ENCODE results near the gene LGALS8. TPM values are rescaled to one million over a fixed set of nuclear protein-coding genes. Genes with fewer than 3 reads are reported as not detected.
A peak's percentile ranks its signal among the peaks of the same experiment; 100 is the strongest.

LGALS8 gene
- total RNA-seq, 1 experiment from 2014 or later = 221 TPM

GRCh38 chr1:236530286-236530685 is 6.5 kb downstream of the LGALS8 start:
- POLR2A ChIA-PET = no interaction called here
- peak overlapping the region; percentile 94 for H3K27ac ChIP-seq (ENCODE audit: low read length)
- no TSS peak for BruUV-seq (replicated peaks)
- H3K36me3 ChIP-seq (ENCODE audit: control insufficient read depth, insufficient read depth, low read length) = peaks cover 24% of the 10 kb centered on the region
- intact Hi-C loops (cut with micrococcal nuclease; ENCODE audit: unreplicated experiment) = loop anchor here (5.0 kb wide), 1 partner anchor 428 kb away; no protein-coding TSS in a partner anchor
- CTCF ChIA-PET = no interaction called here
- ATAC-seq (no peak), DNase-seq (ENCODE audit: low read depth, low spot score) (no peak)
- H3K4me1 ChIP-seq (ENCODE audit: control insufficient read depth, insufficient read depth, low read length) = peaks cover 64% of the 10 kb centered on the region
- no peaks in the 10 kb centered on the region for H3K27me3 ChIP-seq (ENCODE audit: control insufficient read depth, insufficient read depth, low read length)
- in situ Hi-C loops (cut with HindIII; ENCODE audit: low pct_unique_long_range_greater_than_20kb, low sequenced_read_pairs) = no loop called here
- no peaks in the 10 kb centered on the region for H3K9me3 ChIP-seq (ENCODE audit: control insufficient read depth, insufficient read depth, low read depth, low read length)
- H3K4me3 ChIP-seq (ENCODE audit: low read depth in 2 of 2, low read length in 2 of 2) = no peak overlapping the region
- TF ChIP-seq SIN3A (IDR thresholded peaks at IDR 0.05; ENCODE audit: borderline replicate concordance, insufficient read depth, low read depth, low read length) (no peak), CTCF (IDR thresholded peaks at IDR 0.05) (no peak), POLR2AphosphoS5 (IDR thresholded peaks at IDR 0.05; ENCODE audit: low read depth, low read length) (no peak), REST (IDR thresholded peaks at IDR 0.05; ENCODE audit: insufficient read depth in 1 of 2, low read depth in 2 of 2, low read length in 1 of 2) (no peak)

DNA sequence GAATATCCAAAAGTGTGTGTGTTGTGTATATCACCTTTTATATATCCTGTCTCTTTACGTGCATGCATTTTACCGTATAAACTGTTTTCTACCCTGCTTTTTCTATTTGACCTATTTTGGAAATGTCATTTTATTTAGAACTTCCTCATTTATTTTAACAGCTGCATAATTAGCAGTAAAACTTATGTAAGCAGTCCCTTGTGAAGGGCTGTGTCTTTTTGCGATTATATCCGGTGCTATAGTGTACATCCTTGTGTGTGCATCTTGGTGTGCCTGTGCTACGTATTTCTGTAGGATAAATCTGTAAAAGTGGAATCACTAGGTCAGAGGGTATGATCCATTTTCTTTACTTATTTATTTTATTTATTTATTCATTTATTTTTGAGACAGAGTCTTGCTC is 7.2 kb downstream of the LGALS8 start:
- POLR2A ChIA-PET = no interaction called here
- no peaks in the 10 kb centered on the region for H3K27me3 ChIP-seq (ENCODE audit: control insufficient read depth, insufficient read depth, low read length)
- TF ChIP-seq SIN3A (IDR thresholded peaks at IDR 0.05; ENCODE audit: borderline replicate concordance, insufficient read depth, low read depth, low read length) = no peak
- TF ChIP-seq REST (IDR thresholded peaks at IDR 0.05; ENCODE audit: insufficient read depth in 1 of 2, low read depth in 2 of 2, low read length in 1 of 2) = no peak
- TF ChIP-seq TCF7L2 (IDR thresholded peaks at IDR 0.05; ENCODE audit: low read depth, low read length) = no peak
- TF ChIP-seq CTCF (IDR thresholded peaks at IDR 0.05) = no peak
- in situ Hi-C loops (cut with HindIII; ENCODE audit: low pct_unique_long_range_greater_than_20kb, low sequenced_read_pairs) (no loop called here), intact Hi-C loops (cut with micrococcal nuclease; ENCODE audit: unreplicated experiment) (loop anchor here (5.0 kb wide), 1 partner anchor 429 kb away; no protein-coding TSS in a partner anchor)
- no peak overlapping the region for H3K4me3 ChIP-seq (ENCODE audit: low read depth in 2 of 2, low read length in 2 of 2)
- ATAC-seq (no peak), DNase-seq (ENCODE audit: low read depth, low spot score) (no peak)
- H3K4me1 ChIP-seq (ENCODE audit: control insufficient read depth, insufficient read depth, low read length) = peaks cover 66% of the 10 kb centered on the region
- peak overlapping the region; percentile 94 for H3K27ac ChIP-seq (ENCODE audit: low read length)
- CTCF ChIA-PET = interaction anchor here (0.6 kb wide), 1 partner anchor 238 kb away, joined by 3 read pairs; no protein-coding TSS in a partner anchor
- H3K36me3 ChIP-seq (ENCODE audit: control insufficient read depth, insufficient read depth, low read length) = peaks cover 26% of the 10 kb centered on the region
- H3K9me3 ChIP-seq (ENCODE audit: control insufficient read depth, insufficient read depth, low read depth, low read length) = no peaks in the 10 kb centered on the region
- no TSS peak for BruUV-seq (replicated peaks)
